ENCODE measurements around the gene PLOD1.
A peak's percentile ranks its signal among the peaks of the same experiment; 100 is the strongest.

Gene PLOD1

GRCh38 chr1:11967028-11967547 is 32.6 kb downstream of the PLOD1 start:
- H3K36me3 ChIP-seq (ENCODE audit: control insufficient read depth, insufficient read depth, low read length), result peaks cover 20% of the 10 kb centered on the region
- no peaks in the 10 kb centered on the region for H3K27me3 ChIP-seq (ENCODE audit: control insufficient read depth, insufficient read depth, low read length)
- no peaks in the 10 kb centered on the region for H3K9me3 ChIP-seq (ENCODE audit: control insufficient read depth, insufficient read depth, low read length)
- no peak overlapping the region for H3K9ac ChIP-seq (ENCODE audit: low read depth, low read length)
- H3K4me1 ChIP-seq (ENCODE audit: control insufficient read depth, insufficient read depth, low read length), result no peaks in the 10 kb centered on the region
- no peak overlapping the region for H3K4me3 ChIP-seq (ENCODE audit: low read depth, low read length)

DNA sequence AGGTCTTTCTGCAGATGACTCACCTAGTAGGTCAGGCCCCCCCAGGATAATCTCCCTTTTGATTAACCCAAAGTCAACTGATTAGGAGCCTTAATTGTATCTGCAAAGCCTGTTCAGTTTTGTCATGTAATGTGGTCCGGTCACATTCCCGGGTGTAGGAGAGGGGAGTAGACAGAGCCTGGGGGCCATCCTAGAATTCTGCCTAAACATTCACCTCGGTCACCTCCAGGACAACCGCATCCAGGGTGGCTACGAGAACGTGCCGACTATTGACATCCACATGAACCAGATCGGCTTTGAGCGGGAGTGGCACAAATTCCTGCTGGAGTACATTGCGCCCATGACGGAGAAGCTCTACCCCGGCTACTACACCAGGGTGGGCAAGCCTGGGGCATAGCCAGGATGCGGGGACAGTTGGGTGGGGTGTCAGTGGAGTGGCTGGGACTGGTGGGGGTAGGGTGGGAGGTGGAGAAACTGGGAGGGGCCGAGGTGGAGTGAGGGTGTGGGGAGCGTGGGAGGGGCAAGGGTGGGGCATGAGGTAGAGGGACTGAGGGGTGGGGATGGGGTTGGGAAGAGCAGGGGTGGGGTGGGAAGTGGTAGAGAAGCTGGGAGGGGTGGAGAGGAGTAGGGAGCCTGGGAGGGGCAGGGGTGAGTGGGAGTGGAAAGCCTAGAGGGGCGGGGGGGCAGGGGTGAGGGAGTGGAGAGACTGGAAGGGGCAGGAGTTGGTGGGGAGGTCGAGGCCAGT is 36.1 kb downstream of the PLOD1 start:
- Histone ChIP-seq H3K4me3 (ENCODE audit: low read depth, low read length) (no peak overlapping the region), H3K4me1 (ENCODE audit: control insufficient read depth, insufficient read depth, low read length) (no peaks in the 10 kb centered on the region), H3K36me3 (ENCODE audit: control insufficient read depth, insufficient read depth, low read length) (peaks cover 19% of the 10 kb centered on the region), H3K9ac (ENCODE audit: low read depth, low read length) (no peak overlapping the region), H3K9me3 (ENCODE audit: control insufficient read depth, insufficient read depth, low read length) (no peaks in the 10 kb centered on the region), H3K27me3 (ENCODE audit: control insufficient read depth, insufficient read depth, low read length) (no peaks in the 10 kb centered on the region)

DNA sequence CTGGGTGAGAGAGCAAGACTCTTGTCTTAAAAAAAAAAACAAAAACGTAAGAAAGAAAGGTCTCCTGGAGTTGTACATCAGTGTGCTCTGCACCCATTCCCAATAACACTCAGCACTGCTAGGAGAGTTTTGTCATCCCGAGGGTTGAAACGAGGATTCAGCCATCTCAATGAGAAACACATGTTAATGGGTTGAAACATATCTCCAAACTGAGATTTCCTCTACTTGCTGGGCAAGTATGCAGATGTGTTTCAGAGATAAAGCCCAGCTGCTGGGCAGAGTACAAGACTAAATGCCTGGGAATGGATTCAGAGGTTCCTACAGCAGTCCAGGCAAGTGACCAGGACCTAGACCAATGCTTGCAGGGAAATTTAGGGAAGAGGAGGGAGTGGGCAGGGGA is 43.1 kb downstream of the PLOD1 start:
- no peak overlapping the region for H3K9ac ChIP-seq (ENCODE audit: low read depth, low read length)
- H3K36me3 ChIP-seq (ENCODE audit: control insufficient read depth, insufficient read depth, low read length), result peaks cover 22% of the 10 kb centered on the region
- no peak overlapping the region for H3K4me3 ChIP-seq (ENCODE audit: low read depth, low read length)
- no peaks in the 10 kb centered on the region for H3K27me3 ChIP-seq (ENCODE audit: control insufficient read depth, insufficient read depth, low read length)
- H3K9me3 ChIP-seq (ENCODE audit: control insufficient read depth, insufficient read depth, low read length), result no peaks in the 10 kb centered on the region
- peaks cover 6% of the 10 kb centered on the region for H3K4me1 ChIP-seq (ENCODE audit: control insufficient read depth, insufficient read depth, low read length)

GRCh38 chr1:11978301-11978700 is 43.8 kb downstream of the PLOD1 start:
- no peak overlapping the region for H3K4me3 ChIP-seq (ENCODE audit: low read depth, low read length)
- no peaks in the 10 kb centered on the region for H3K27me3 ChIP-seq (ENCODE audit: control insufficient read depth, insufficient read depth, low read length)
- peaks cover 26% of the 10 kb centered on the region for H3K36me3 ChIP-seq (ENCODE audit: control insufficient read depth, insufficient read depth, low read length)
- peaks cover 6% of the 10 kb centered on the region for H3K4me1 ChIP-seq (ENCODE audit: control insufficient read depth, insufficient read depth, low read length)
- H3K9ac ChIP-seq (ENCODE audit: low read depth, low read length), result no peak overlapping the region
- H3K9me3 ChIP-seq (ENCODE audit: control insufficient read depth, insufficient read depth, low read length), result no peaks in the 10 kb centered on the region

- peak overlapping the region; percentile 47 for H3K9ac ChIP-seq (ENCODE audit: low read depth, low read length)
- peaks cover 30% of the 10 kb centered on the region for H3K36me3 ChIP-seq (ENCODE audit: control insufficient read depth, insufficient read depth, low read length)
These were observed 44.7 kb downstream of the PLOD1 start for GRCh38 chr1:11979028-11979850.

DNA sequence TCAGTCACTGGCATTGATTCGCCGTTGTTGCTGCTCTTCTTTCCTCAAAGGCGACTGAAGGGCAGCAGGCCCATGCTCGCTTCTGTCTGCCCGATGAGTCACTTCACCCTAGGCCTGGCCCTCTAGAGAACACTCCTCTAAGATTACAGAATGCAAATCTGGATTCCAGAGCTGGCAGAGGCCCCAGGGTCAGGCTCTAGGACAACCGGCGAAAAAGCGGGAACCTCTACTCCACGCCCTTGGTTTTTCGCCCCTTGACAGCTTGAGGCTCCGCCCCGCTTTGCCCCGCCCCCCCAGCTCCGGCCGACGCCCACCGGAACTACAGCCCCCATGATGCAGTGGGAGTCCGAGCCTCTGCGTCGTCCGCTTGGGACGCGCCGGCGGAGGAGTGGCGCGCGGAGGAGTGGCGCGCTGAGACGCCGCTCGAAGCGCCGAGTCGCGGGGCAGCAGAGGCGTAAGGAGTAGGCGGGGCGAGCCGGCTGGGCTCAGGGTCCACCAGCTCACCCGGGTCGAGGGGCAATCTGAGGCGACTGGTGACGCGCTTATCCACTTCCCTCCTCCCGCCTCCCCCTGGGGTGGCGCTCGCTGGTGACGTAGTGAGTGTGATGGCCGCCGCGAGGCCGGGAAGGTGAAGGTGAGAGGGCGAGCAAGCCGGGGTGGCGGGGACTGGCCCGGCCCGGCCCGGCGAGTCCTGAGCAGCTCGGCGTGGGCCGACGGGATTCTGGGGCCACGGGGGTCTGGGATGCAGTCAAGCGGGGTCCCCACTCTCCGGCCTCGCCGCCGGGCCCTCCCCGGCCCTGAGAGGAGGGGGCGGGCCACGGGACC is 45.5 kb downstream of the PLOD1 start, which contains the start of gene MFN2:
MFN2 (plus strand) TSS at position 594 of the 825 bp plus-strand sequence. CDS start 8,725 bp downstream, outside the sequence.
- no peaks in the 10 kb centered on the region for H3K27me3 ChIP-seq (ENCODE audit: control insufficient read depth, insufficient read depth, low read length)
- H3K9ac ChIP-seq (ENCODE audit: low read depth, low read length), result peak within 1 kb of the TSS; percentile 54
- peaks cover 6% of the 10 kb centered on the region for H3K4me1 ChIP-seq (ENCODE audit: control insufficient read depth, insufficient read depth, low read length)
- H3K36me3 ChIP-seq (ENCODE audit: control insufficient read depth, insufficient read depth, low read length), result peaks cover 25% of the 10 kb centered on the region
- no peaks in the 10 kb centered on the region for H3K9me3 ChIP-seq (ENCODE audit: control insufficient read depth, insufficient read depth, low read length)
- peak within 1 kb of the TSS; percentile 76 for H3K4me3 ChIP-seq (ENCODE audit: low read depth, low read length)

More at GRCh38 chr1:11979028-11979850, 44.7 kb downstream of the PLOD1 start:
- Histone ChIP-seq H3K4me1 (ENCODE audit: control insufficient read depth, insufficient read depth, low read length) (peaks cover 6% of the 10 kb centered on the region), H3K9me3 (ENCODE audit: control insufficient read depth, insufficient read depth, low read length) (no peaks in the 10 kb centered on the region), H3K27me3 (ENCODE audit: control insufficient read depth, insufficient read depth, low read length) (no peaks in the 10 kb centered on the region), H3K4me3 (ENCODE audit: low read depth, low read length) (peak overlapping the region; percentile 59)

DNA sequence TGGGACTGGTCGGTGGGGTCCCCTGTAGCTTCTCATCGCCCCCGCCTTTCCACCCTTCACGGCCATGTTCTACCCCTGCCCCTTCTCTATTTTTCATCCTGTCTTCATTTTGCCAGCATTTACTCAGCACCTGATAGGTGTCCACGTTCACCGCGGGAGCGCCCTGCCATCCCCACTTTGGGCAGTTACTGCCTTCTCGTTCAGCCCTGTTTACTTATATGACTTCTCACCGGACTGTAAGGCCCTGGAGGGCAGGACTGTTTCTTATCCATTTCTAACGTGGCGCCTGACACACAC is 46.1 kb downstream of the PLOD1 start:
- Histone ChIP-seq H3K4me1 (ENCODE audit: control insufficient read depth, insufficient read depth, low read length) (peaks cover 6% of the 10 kb centered on the region), H3K9ac (ENCODE audit: low read depth, low read length) (peak overlapping the region; percentile 29), H3K9me3 (ENCODE audit: control insufficient read depth, insufficient read depth, low read length) (no peaks in the 10 kb centered on the region), H3K36me3 (ENCODE audit: control insufficient read depth, insufficient read depth, low read length) (peaks cover 23% of the 10 kb centered on the region), H3K4me3 (ENCODE audit: low read depth, low read length) (peak overlapping the region; percentile 76), H3K27me3 (ENCODE audit: control insufficient read depth, insufficient read depth, low read length) (no peaks in the 10 kb centered on the region)

DNA sequence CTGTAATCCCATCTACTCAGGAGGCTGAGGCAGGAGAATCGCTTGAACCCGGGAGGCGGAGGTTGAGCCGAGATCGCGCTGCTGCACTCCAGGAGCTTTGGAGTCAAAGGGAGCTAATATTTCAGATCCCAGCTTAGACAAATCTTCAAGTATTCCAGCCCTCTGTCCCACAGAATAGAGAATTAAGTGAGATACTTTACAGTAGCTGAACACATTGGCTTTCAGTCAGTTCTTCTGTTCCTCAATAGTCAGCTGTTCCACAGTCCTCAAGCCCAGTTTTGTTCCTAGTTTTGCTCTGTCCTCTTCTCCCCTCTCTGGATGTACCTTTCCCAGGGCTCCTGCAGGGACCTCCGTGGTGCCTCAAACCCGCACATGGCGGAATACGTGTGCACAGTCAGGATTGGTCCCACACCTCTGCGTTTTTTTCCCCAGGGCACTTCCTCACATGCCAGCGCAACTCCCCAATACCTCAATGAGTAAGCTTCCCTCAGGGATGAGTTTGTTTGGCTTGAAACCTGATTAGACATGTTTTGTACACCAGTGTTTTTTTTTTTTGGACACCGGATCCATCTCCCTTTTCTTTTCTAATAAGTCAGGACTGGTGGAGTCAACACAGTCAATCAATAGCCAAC is 47.0 kb downstream of the PLOD1 start:
- no peaks in the 10 kb centered on the region for H3K9me3 ChIP-seq (ENCODE audit: control insufficient read depth, insufficient read depth, low read length)
- H3K4me1 ChIP-seq (ENCODE audit: control insufficient read depth, insufficient read depth, low read length), result peaks cover 6% of the 10 kb centered on the region
- H3K4me3 ChIP-seq (ENCODE audit: low read depth, low read length), result no peak overlapping the region
- peaks cover 23% of the 10 kb centered on the region for H3K36me3 ChIP-seq (ENCODE audit: control insufficient read depth, insufficient read depth, low read length)
- H3K27me3 ChIP-seq (ENCODE audit: control insufficient read depth, insufficient read depth, low read length), result no peaks in the 10 kb centered on the region
- H3K9ac ChIP-seq (ENCODE audit: low read depth, low read length), result no peak overlapping the region

DNA sequence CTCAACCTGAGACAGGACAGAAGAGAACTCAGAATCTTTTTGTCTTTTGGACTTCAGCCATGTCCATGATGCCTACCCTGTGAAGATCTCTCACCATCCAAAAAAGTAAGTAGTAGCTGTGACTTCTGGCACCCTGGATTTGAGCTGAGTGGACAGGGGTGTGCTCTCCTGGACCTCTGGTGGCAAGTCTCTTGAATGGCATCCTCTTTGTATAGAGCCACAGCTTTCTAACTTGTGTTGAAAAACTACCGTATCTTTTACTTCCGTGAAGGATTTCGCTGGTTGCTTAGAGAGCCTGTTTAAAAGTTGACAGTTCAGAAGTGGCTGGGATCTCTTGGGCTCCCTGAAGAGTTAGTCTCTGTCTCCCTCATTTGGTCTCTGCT is 47.5 kb downstream of the PLOD1 start:
- H3K9me3 ChIP-seq (ENCODE audit: control insufficient read depth, insufficient read depth, low read length), result no peaks in the 10 kb centered on the region
- no peak overlapping the region for H3K9ac ChIP-seq (ENCODE audit: low read depth, low read length)
- peaks cover 23% of the 10 kb centered on the region for H3K36me3 ChIP-seq (ENCODE audit: control insufficient read depth, insufficient read depth, low read length)
- H3K4me1 ChIP-seq (ENCODE audit: control insufficient read depth, insufficient read depth, low read length), result peaks cover 6% of the 10 kb centered on the region
- no peak overlapping the region for H3K4me3 ChIP-seq (ENCODE audit: low read depth, low read length)
- H3K27me3 ChIP-seq (ENCODE audit: control insufficient read depth, insufficient read depth, low read length), result no peaks in the 10 kb centered on the region

DNA sequence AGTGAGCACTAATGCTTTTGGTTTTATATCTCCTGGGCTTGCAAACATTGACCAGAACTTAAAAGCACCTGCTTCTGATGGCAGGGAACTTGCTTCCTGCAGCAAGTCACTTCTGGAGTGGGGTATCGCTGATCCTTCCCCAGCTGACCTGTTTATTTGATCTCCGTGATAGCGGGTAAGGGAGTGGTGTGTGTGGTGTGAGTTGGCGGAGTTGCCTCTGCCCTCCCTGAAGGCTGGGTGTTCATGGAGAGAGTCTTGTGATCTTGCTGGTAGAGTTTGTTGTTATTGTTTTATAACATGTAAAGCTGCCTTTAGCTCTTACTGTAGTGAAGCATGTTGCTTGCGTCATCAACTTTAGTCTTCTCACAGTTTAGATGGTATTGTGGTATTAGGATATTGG is 49.6 kb downstream of the PLOD1 start:
- Histone ChIP-seq H3K27me3 (ENCODE audit: control insufficient read depth, insufficient read depth, low read length) (no peaks in the 10 kb centered on the region), H3K4me1 (ENCODE audit: control insufficient read depth, insufficient read depth, low read length) (peaks cover 6% of the 10 kb centered on the region), H3K36me3 (ENCODE audit: control insufficient read depth, insufficient read depth, low read length) (peaks cover 25% of the 10 kb centered on the region), H3K9me3 (ENCODE audit: control insufficient read depth, insufficient read depth, low read length) (no peaks in the 10 kb centered on the region), H3K9ac (ENCODE audit: low read depth, low read length) (no peak overlapping the region), H3K4me3 (ENCODE audit: low read depth, low read length) (no peak overlapping the region)

DNA sequence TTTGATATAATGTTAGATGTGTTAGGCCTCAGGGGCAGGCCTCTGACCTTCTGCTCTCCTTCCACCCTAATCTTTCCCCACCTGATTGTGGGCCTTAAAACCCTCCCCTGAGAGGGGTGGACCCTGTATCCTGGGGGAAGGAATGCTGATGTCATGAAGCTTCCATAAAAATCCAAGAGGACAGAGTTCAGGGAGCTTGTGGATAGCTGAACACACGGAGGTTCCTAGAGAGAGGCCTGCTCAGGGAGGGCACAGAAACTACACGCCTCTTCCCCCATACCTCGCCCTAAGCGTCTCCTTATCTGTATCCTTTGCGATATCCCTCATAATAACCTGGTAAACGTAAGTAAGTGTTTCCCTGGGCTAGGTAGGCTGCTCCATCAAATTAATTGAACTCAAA is 50.1 kb downstream of the PLOD1 start:
- Histone ChIP-seq H3K4me3 (ENCODE audit: low read depth, low read length) (no peak overlapping the region), H3K9me3 (ENCODE audit: control insufficient read depth, insufficient read depth, low read length) (no peaks in the 10 kb centered on the region), H3K27me3 (ENCODE audit: control insufficient read depth, insufficient read depth, low read length) (no peaks in the 10 kb centered on the region), H3K36me3 (ENCODE audit: control insufficient read depth, insufficient read depth, low read length) (peaks cover 25% of the 10 kb centered on the region), H3K4me1 (ENCODE audit: control insufficient read depth, insufficient read depth, low read length) (peaks cover 4% of the 10 kb centered on the region), H3K9ac (ENCODE audit: low read depth, low read length) (no peak overlapping the region)

Measured in iPS-15b (cell line).